B cell (primary cell): ENCODE data around the gene SYNC. TPM values are rescaled to one million over a fixed set of nuclear protein-coding genes. Genes with fewer than 3 reads are reported as not detected.

ENCODE experiments used
- ATAC-seq: fragments of 200-7000 bp; cut with Tn5 transposase; one replicate; pipeline ENCODE4 v1.10.0; 2021; ENCODE audit warnings: low read depth, mild to moderate bottlenecking, moderate number of reproducible peaks, moderate library complexity
- CTCF ChIA-PET: fragments of 350-600 bp; sonication (Branson Sonifier 250); formaldehyde crosslinking; loops from one replicate; lab custom pipeline; 2021; ENCODE audit warnings: antibody characterized with exemption, inconsistent platforms; lab: Charles Lee
- POLR2A ChIA-PET: fragments of 350-600 bp; sonication (Branson Sonifier 250); formaldehyde crosslinking; loops from one replicate; lab custom pipeline; 2021; ENCODE audit warnings: antibody characterized with exemption; lab: Charles Lee
- DNase-seq: peaks from one replicate; pipeline ENCODE4 v3.0.0; 2013
- H2AFZ ChIP-seq: 2 replicates; pipeline ENCODE4 v1.6.1; 2012; ENCODE audit warnings: mild to moderate bottlenecking, low read depth, low read length; ENCODE audit not compliant: insufficient read depth, poor library complexity, severe bottlenecking
- H3K27ac ChIP-seq, 2 donors: 1 replicate in 1 of 2; 2 replicates in 1 of 2; pipeline ENCODE4 v1.5.1; 2012 to 2013; ENCODE audit warnings: low read length in 2 of 2, mild to moderate bottlenecking in 2 of 2, moderate library complexity in 1 of 2
- H3K27me3 ChIP-seq, 4 experiments: fragments of 200-600 bp in 1 of 4; sonication (generic) in 1 of 4; replicated peaks in 1 of 4; 1 replicate in 2 of 4; 2 replicates in 2 of 4; pipeline versions ENCODE4 v1.6.1 to v1.7.0; 2013 to 2016; ENCODE audit warnings: low read length in 3 of 4, mild to moderate bottlenecking in 2 of 4, mixed read lengths in 1 of 4, moderate library complexity in 1 of 4; ENCODE audit not compliant: insufficient read depth in 4 of 4, control insufficient read depth in 3 of 4; ENCODE audit errors: control extremely low read depth in 1 of 4
- H3K36me3 ChIP-seq, 2 experiments: replicated peaks in 1 of 2; 1 replicate in 1 of 2; 2 replicates in 1 of 2; pipeline versions ENCODE4 v1.6.1 to v1.7.1; 2013; ENCODE audit warnings: low read length in 1 of 2; ENCODE audit not compliant: insufficient read depth in 2 of 2, control insufficient read depth in 1 of 2; ENCODE audit errors: control extremely low read depth in 1 of 2, extremely low read depth in 1 of 2
- H3K4me1 ChIP-seq, 2 donors: fragments of 200-600 bp in 1 of 2; sonication (generic) in 1 of 2; 1 replicate in 1 of 2; 2 replicates in 1 of 2; pipeline versions ENCODE4 v1.5.1 to v1.6.1; 2013 to 2017; ENCODE audit warnings: low read length in 2 of 2; ENCODE audit not compliant: control insufficient read depth in 2 of 2, insufficient read depth in 2 of 2
- H3K4me2 ChIP-seq: replicated peaks from 2 replicates; pipeline ENCODE3; 2012; ENCODE audit warnings: mild to moderate bottlenecking, low read depth, low read length; ENCODE audit not compliant: poor library complexity, severe bottlenecking
- H3K4me3 ChIP-seq, 5 experiments: fragments of 200-600 bp in 1 of 5; sonication (generic) in 1 of 5; 1 replicate in 3 of 5; 2 replicates in 2 of 5; pipeline versions ENCODE4 v1.5.1 to v1.7.0; 2011 to 2016; ENCODE audit warnings: low read length in 4 of 5, mild to moderate bottlenecking in 4 of 5, low read depth in 2 of 5, control low read depth in 1 of 5, moderate library complexity in 1 of 5; ENCODE audit not compliant: insufficient read depth in 1 of 5; ENCODE audit errors: control extremely low read depth in 1 of 5, extremely low read depth in 1 of 5
- H3K79me2 ChIP-seq: fragments of 200-600 bp; sonication (generic); one replicate; pipeline ENCODE4 v1.6.0; 2016; ENCODE audit warnings: low read length; ENCODE audit not compliant: control insufficient read depth, insufficient read depth
- H3K9ac ChIP-seq: fragments of 200-600 bp; sonication (generic); 2 replicates; pipeline ENCODE4 v1.6.1; 2017; ENCODE audit warnings: mild to moderate bottlenecking, low read length, moderate library complexity
- H3K9me3 ChIP-seq, 3 donors: one replicate each; pipeline versions ENCODE4 v1.6.1 to v1.7.1; 2013; ENCODE audit warnings: low read length in 2 of 3; ENCODE audit not compliant: control insufficient read depth in 2 of 3, insufficient read depth in 1 of 3; ENCODE audit errors: control extremely low read depth in 1 of 3
- H4K20me1 ChIP-seq: 2 replicates; pipeline ENCODE4 v1.6.0; 2012; ENCODE audit warnings: mild to moderate bottlenecking, low read length; ENCODE audit not compliant: insufficient read depth, control insufficient read depth, poor library complexity, severe bottlenecking
- H3K27ac Mint-ChIP-seq: one replicate; pipeline ENCODE4 v1.8.0; 2021; ENCODE audit warnings: mixed read lengths
- H3K27me3 Mint-ChIP-seq: one replicate; pipeline ENCODE4 v1.8.0; 2021; ENCODE audit warnings: mixed read lengths
- H3K4me1 Mint-ChIP-seq: one replicate; pipeline ENCODE4 v1.8.0; 2021; ENCODE audit warnings: mixed read lengths
- H3K4me3 Mint-ChIP-seq: one replicate; pipeline ENCODE4 v1.8.0; 2021; ENCODE audit warnings: mixed read lengths
- H3K9me3 Mint-ChIP-seq: one replicate; pipeline ENCODE4 v1.8.0; 2022; ENCODE audit warnings: mixed read lengths; ENCODE audit not compliant: insufficient read depth
- CTCF ChIP-seq: fragments of 200-600 bp; IDR thresholded peaks from one replicate; pipeline ENCODE4 v1.8.0; 2022; ENCODE audit warnings: antibody characterized with exemption, mild to moderate bottlenecking
- EZH2 ChIP-seq: IDR thresholded peaks from 2 replicates; pipeline ENCODE4 v1.6.1; 2012; ENCODE audit warnings: borderline replicate concordance, low read depth, mild to moderate bottlenecking, moderate library complexity, low read length; ENCODE audit not compliant: insufficient read depth, poor library complexity, severe bottlenecking
- WGBS: methylation state at CpG from one replicate; pipeline ENCODE4 v1.1.5; 2013; ENCODE audit warnings: missing lambda C conversion rate; ENCODE audit not compliant: insufficient coverage; 5-methylcytosine and 5-hydroxymethylcytosine counted together
- intact Hi-C: fragments of 100-400 bp; cut with micrococcal nuclease; formaldehyde crosslinking; loops from one replicate; pipeline ENCODE4 v1.10.0; 2022
- polyA plus RNA-seq: library from polyadenylated mRNA; depleted of rRNA; stranded (reverse); fragments of >200 nt; gene quantifications from 2 replicates; pipeline ENCODE4 v1.2.3, GENCODE V29; 2012
- total RNA-seq, 2 donors: library from RNA; stranded (reverse); fragments of 120-200 nt in 1 of 2; gene quantifications; 1 replicate in 1 of 2; 2 replicates in 1 of 2; pipeline versions ENCODE4 v1.2.3 to v1.2.4, GENCODE V29; 2013 to 2022

SYNC gene
- total and polyA plus RNA-seq, 2 donors (not counting 1 experiment from before 2014, with no cell fraction given) = not detected

GRCh38 chr1:32636914-32637645 is 65.5 kb downstream of the SYNC start:
- H3K36me3 ChIP-seq = peaks cover 2 to 22% of the 10 kb centered on the region in 2 experiments
- H3K27me3 Mint-ChIP-seq = no peaks in the 10 kb centered on the region
- ATAC-seq (no peak), DNase-seq (no peak)
- POLR2A ChIA-PET = no interaction called here
- H4K20me1 ChIP-seq = peaks cover 37% of the 10 kb centered on the region
- CTCF ChIA-PET = interaction anchor here (1.3 kb wide), 1 partner anchor 235 kb away, joined by 4 read pairs; no protein-coding TSS in a partner anchor
- no peak overlapping the region for H2AFZ ChIP-seq
- TF ChIP-seq CTCF = no peak
- TF ChIP-seq EZH2 = no peak
- H3K27ac ChIP-seq = no peak overlapping the region
- no peaks in the 10 kb centered on the region for H3K4me1 ChIP-seq
- peaks cover 63% of the 10 kb centered on the region for H3K79me2 ChIP-seq
- WGBS = 100% methylated on average over 11 of the region's 16 CpGs
- intact Hi-C loops = no loop called here
- H3K4me1 Mint-ChIP-seq = no peaks in the 10 kb centered on the region
- H3K27me3 ChIP-seq = no peaks in the 10 kb centered on the region
- no peak overlapping the region for H3K4me2 ChIP-seq
- H3K27ac Mint-ChIP-seq = no peak overlapping the region
- H3K9ac ChIP-seq = no peak overlapping the region
- no peak overlapping the region for H3K4me3 Mint-ChIP-seq
- H3K9me3 Mint-ChIP-seq = no peaks in the 10 kb centered on the region
- H3K9me3 ChIP-seq = no peaks in the 10 kb centered on the region
- H3K4me3 ChIP-seq = no peak overlapping the region
